Mesenchymal stem cell (in vitro differentiated cells and primary cell): ENCODE measurements around the gene TRMT11.

Experiments used
- DNase-seq: peaks from one replicate; pipeline ENCODE4 v3.0.0-alpha.2; 2013
- H2AFZ ChIP-seq: one replicate; pipeline ENCODE4 v1.6.1; 2013; ENCODE audit warnings: low read depth, mild to moderate bottlenecking, control low read depth, inconsistent platforms, low read length, moderate library complexity
- H2AK5ac ChIP-seq: 2 replicates; pipeline ENCODE4 v1.6.1; 2013; ENCODE audit warnings: low read length, moderate library complexity, mild to moderate bottlenecking, inconsistent platforms; ENCODE audit not compliant: severe bottlenecking
- H2BK120ac ChIP-seq: one replicate; pipeline ENCODE4 v1.6.1; 2013; ENCODE audit warnings: low read depth, mild to moderate bottlenecking, inconsistent platforms, low read length, moderate library complexity
- H2BK12ac ChIP-seq, 2 experiments: one replicate each; pipeline ENCODE4 v1.6.1; 2013; ENCODE audit warnings: inconsistent platforms in 2 of 2, low read length in 2 of 2, mild to moderate bottlenecking in 2 of 2, moderate library complexity in 2 of 2, control low read depth in 1 of 2
- H2BK15ac ChIP-seq: one replicate; pipeline ENCODE4 v1.6.1; 2013; ENCODE audit warnings: mild to moderate bottlenecking, low read depth, inconsistent platforms; ENCODE audit not compliant: poor library complexity, severe bottlenecking
- H2BK5ac ChIP-seq: 2 replicates; pipeline ENCODE4 v1.6.1; 2013; ENCODE audit warnings: low read depth, mild to moderate bottlenecking, low read length, control low read depth, inconsistent platforms; ENCODE audit not compliant: poor library complexity, severe bottlenecking
- H3K14ac ChIP-seq, 2 experiments: one replicate each; pipeline ENCODE4 v1.6.1; 2013; ENCODE audit warnings: inconsistent platforms in 2 of 2, low read length in 2 of 2, control low read depth in 1 of 2, mild to moderate bottlenecking in 1 of 2, moderate library complexity in 1 of 2
- H3K18ac ChIP-seq, 2 experiments: one replicate each; pipeline ENCODE4 v1.6.1; 2013; ENCODE audit warnings: inconsistent platforms in 2 of 2, low read length in 2 of 2, control low read depth in 1 of 2, low read depth in 1 of 2, mild to moderate bottlenecking in 1 of 2
- H3K23ac ChIP-seq, 2 experiments: one replicate each; pipeline ENCODE4 v1.6.1; 2013; ENCODE audit warnings: inconsistent platforms in 2 of 2, low read length in 2 of 2, mild to moderate bottlenecking in 2 of 2, moderate library complexity in 2 of 2, control low read depth in 1 of 2
- H3K27ac ChIP-seq: 2 replicates; pipeline ENCODE4 v1.5.1; 2013; ENCODE audit warnings: mild to moderate bottlenecking, moderate library complexity, low read length, control low read depth, inconsistent platforms; ENCODE audit not compliant: poor library complexity, severe bottlenecking
- H3K27me3 ChIP-seq, 2 experiments: 2 replicates each; pipeline versions ENCODE4 v1.6.1 to v1.7.0; 2013; ENCODE audit warnings: low read length in 2 of 2, mild to moderate bottlenecking in 2 of 2, moderate library complexity in 2 of 2, control low read depth in 1 of 2, inconsistent platforms in 1 of 2; ENCODE audit not compliant: control insufficient read depth in 1 of 2, insufficient read depth in 1 of 2
- H3K36me3 ChIP-seq, 2 experiments: 2 replicates each; pipeline versions ENCODE4 v1.6.1 to v1.7.0; 2013; ENCODE audit warnings: low read length in 2 of 2, control low read depth in 1 of 2, inconsistent platforms in 1 of 2, low read depth in 1 of 2, mild to moderate bottlenecking in 1 of 2; ENCODE audit not compliant: insufficient read depth in 2 of 2, control insufficient read depth in 1 of 2
- H3K4ac ChIP-seq, 2 experiments: one replicate each; pipeline ENCODE4 v1.6.1; 2013; ENCODE audit warnings: inconsistent platforms in 2 of 2, low read length in 2 of 2, mild to moderate bottlenecking in 2 of 2, moderate library complexity in 2 of 2, control low read depth in 1 of 2, low read depth in 1 of 2
- H3K4me1 ChIP-seq: 2 replicates; pipeline ENCODE4 v1.6.1; 2013; ENCODE audit warnings: low read depth, low read length, control low read depth; ENCODE audit not compliant: control insufficient read depth, insufficient read depth
- H3K4me2 ChIP-seq: 2 replicates; pipeline ENCODE4 v1.6.1; 2013; ENCODE audit warnings: low read length, mild to moderate bottlenecking, inconsistent platforms; ENCODE audit not compliant: poor library complexity, severe bottlenecking
- H3K4me3 ChIP-seq, 2 experiments: 2 replicates each; pipeline versions ENCODE4 v1.5.1 to v1.7.0; 2013; ENCODE audit warnings: low read length in 2 of 2, mild to moderate bottlenecking in 2 of 2, control low read depth in 1 of 2, low read depth in 1 of 2; ENCODE audit not compliant: insufficient read depth in 1 of 2
- H3K79me1 ChIP-seq: replicated peaks from 2 replicates; pipeline ENCODE4 v1.6.1; 2013; ENCODE audit warnings: mild to moderate bottlenecking, control low read depth, low read length, inconsistent platforms; ENCODE audit not compliant: poor library complexity, severe bottlenecking
- H3K9ac ChIP-seq: 2 replicates; pipeline ENCODE4 v1.7.0; 2013; ENCODE audit warnings: mild to moderate bottlenecking, low read length, moderate library complexity
- H3K9me3 ChIP-seq: 2 replicates; pipeline ENCODE4 v1.7.0; 2013; ENCODE audit warnings: mild to moderate bottlenecking, low read length; ENCODE audit not compliant: control insufficient read depth
- H4K8ac ChIP-seq: one replicate; pipeline ENCODE4 v1.6.1; 2013; ENCODE audit warnings: inconsistent platforms, mild to moderate bottlenecking, low read length, moderate library complexity
- H4K91ac ChIP-seq: one replicate; pipeline ENCODE4 v1.6.1; 2013; ENCODE audit warnings: mild to moderate bottlenecking, low read length, inconsistent platforms
- WGBS: methylation state at CpG from one replicate; pipeline ENCODE4 v1.1.7; 2013; ENCODE audit warnings: mixed read lengths; 5-methylcytosine and 5-hydroxymethylcytosine counted together

The TRMT11 gene

GRCh38 chr6:125985979-125986300 lies 400 bp upstream of the TRMT11 start:
- Histone ChIP-seq H3K14ac (no peak overlapping the region), H3K18ac (peak overlapping the region; percentile 52 to 88), H3K36me3 (peaks cover 0 to 4% of the 10 kb centered on the region in 2 experiments), H2BK5ac (no peak overlapping the region), H3K27ac (peak overlapping the region; percentile 75), H3K9ac (peak overlapping the region; percentile 93), H2BK12ac (no peak overlapping the region), H4K91ac (peak overlapping the region; percentile 77), H3K23ac (no peak overlapping the region), H2BK120ac (no peak overlapping the region), H3K9me3 (no peaks in the 10 kb centered on the region), H3K4ac (no peak overlapping the region), H2AK5ac (no peak overlapping the region), H3K4me2 (peak overlapping the region; percentile 74), H3K27me3 (no peaks in the 10 kb centered on the region), H3K79me1 (peaks cover 12% of the 10 kb centered on the region), H2AFZ (no peak overlapping the region), H3K4me3 (peak overlapping the region; percentile 88 to 98), H3K4me1 (peaks cover 1% of the 10 kb centered on the region), H4K8ac (peak overlapping the region; percentile 95), H2BK15ac (no peak overlapping the region)
- 0% methylated on average over 2 of the region's 3 CpGs for whole genome bisulfite sequencing
- no peak for DNase-seq

- Histone ChIP-seq H3K4me2 (peak overlapping the region; percentile 71), H3K4me3 (peak overlapping the region in 1 of 2 experiments; percentile 98), H3K14ac (no peak overlapping the region), H3K36me3 (no peaks in the 10 kb centered on the region), H3K9ac (peak overlapping the region; percentile 93), H3K9me3 (no peaks in the 10 kb centered on the region), H2BK120ac (no peak overlapping the region), H2AK5ac (no peak overlapping the region), H3K4ac (no peak overlapping the region), H3K27me3 (no peaks in the 10 kb centered on the region), H3K27ac (no peak overlapping the region), H2BK15ac (no peak overlapping the region), H3K18ac (peak overlapping the region in 1 of 2 experiments; percentile 39), H4K8ac (no peak overlapping the region), H3K4me1 (peaks cover 1% of the 10 kb centered on the region), H2BK12ac (no peak overlapping the region), H2BK5ac (no peak overlapping the region), H3K23ac (no peak overlapping the region), H2AFZ (peak overlapping the region; percentile 92), H3K79me1 (peaks cover 16% of the 10 kb centered on the region), H4K91ac (no peak overlapping the region)
- no peak for DNase-seq
- WGBS: 12% methylated on average over 10 of the region's 10 CpGs
These were observed 782 bp downstream of the TRMT11 start for GRCh38 chr6:125987026-125987617.

- H3K9me3 ChIP-seq: no peaks in the 10 kb centered on the region
- H3K27me3 ChIP-seq: no peaks in the 10 kb centered on the region
- no peak overlapping the region for H3K14ac ChIP-seq
- no peak overlapping the region for H3K27ac ChIP-seq
- no peak overlapping the region for H2AFZ ChIP-seq
- no peak overlapping the region for H3K4me3 ChIP-seq
- H3K18ac ChIP-seq: no peak overlapping the region
- no peak overlapping the region for H2BK5ac ChIP-seq
- no peak overlapping the region for H3K9ac ChIP-seq
- H2AK5ac ChIP-seq: no peak overlapping the region
- H3K4me1 ChIP-seq: peaks cover 1% of the 10 kb centered on the region
- no peaks in the 10 kb centered on the region for H3K36me3 ChIP-seq
- no peak overlapping the region for H3K23ac ChIP-seq
- H4K91ac ChIP-seq: no peak overlapping the region
- H3K79me1 ChIP-seq: peaks cover 19% of the 10 kb centered on the region
- no peak overlapping the region for H2BK15ac ChIP-seq
- DNase-seq: no peak
- no peak overlapping the region for H2BK120ac ChIP-seq
- no peak overlapping the region for H4K8ac ChIP-seq
- H3K4ac ChIP-seq: no peak overlapping the region
- no peak overlapping the region for H2BK12ac ChIP-seq
- no peak overlapping the region for H3K4me2 ChIP-seq
These were observed 1.9 kb downstream of the TRMT11 start for GRCh38 chr6:125988280-125988679.

GRCh38 chr6:125989631-125990030 lies 3.3 kb downstream of the TRMT11 start:
- Histone ChIP-seq H3K18ac (no peak overlapping the region), H2BK15ac (no peak overlapping the region), H3K23ac (no peak overlapping the region), H3K79me1 (peaks cover 19% of the 10 kb centered on the region), H3K14ac (no peak overlapping the region), H3K4me3 (no peak overlapping the region), H3K4ac (no peak overlapping the region), H2BK120ac (no peak overlapping the region), H3K36me3 (no peaks in the 10 kb centered on the region), H4K8ac (no peak overlapping the region), H3K9me3 (no peaks in the 10 kb centered on the region), H3K27me3 (no peaks in the 10 kb centered on the region), H3K27ac (no peak overlapping the region), H3K4me1 (peaks cover 1% of the 10 kb centered on the region), H2AFZ (no peak overlapping the region), H2BK5ac (no peak overlapping the region), H3K9ac (no peak overlapping the region), H3K4me2 (no peak overlapping the region), H2BK12ac (no peak overlapping the region), H2AK5ac (no peak overlapping the region), H4K91ac (no peak overlapping the region)
- WGBS: over 99% methylated on average over 3 of the region's 3 CpGs
- DNase-seq: no peak
